SK-N-SH (cell line): ENCODE measurements around the gene MEF2D.

ENCODE experiments used
- CTCF ChIP-seq: fragments of 200-600 bp; sonication (generic); IDR thresholded peaks from 2 replicates; pipeline ENCODE4 v1.6.1; 2017; ENCODE audit warnings: antibody characterized with exemption, mild to moderate bottlenecking, moderate library complexity
- NFIC ChIP-seq: IDR thresholded peaks from 2 replicates; pipeline ENCODE4 v1.4.0; 2012; ENCODE audit warnings: borderline replicate concordance
- YY1 ChIP-seq: IDR thresholded peaks from 2 replicates; pipeline ENCODE4 v1.4.0; 2012; ENCODE audit warnings: low read depth, mild to moderate bottlenecking

- TF ChIP-seq CTCF (no peak), YY1 (no peak), NFIC (no peak)
Measured at GRCh38 chr1:156427957-156428356, 72.6 kb downstream of the MEF2D start.
